Heart left ventricle (tissue), 16 donors: ENCODE results near the gene CD80. TPM values are rescaled to one million over a fixed set of nuclear protein-coding genes. Genes with fewer than 3 reads are reported as not detected.
"Not testable (repeated sequence)": the region's sequence is repeated elsewhere in the genome, so short reads cannot be mapped to it uniquely, and the experiment has no call there.

Experiments used
- ATAC-seq, 4 donors: fragments of 200-7000 bp; cut with Tn5 transposase; one replicate each; pipeline ENCODE4 v1.9.1; 2020 to 2022; ENCODE audit warnings: moderate library complexity in 4 of 4, mild to moderate bottlenecking in 3 of 4, moderate number of reproducible peaks in 1 of 4
- DNase-seq, 5 donors: peaks; one replicate each; pipeline ENCODE4 v3.0.0-alpha.2; 2020
- H3K27ac ChIP-seq, 12 donors: fragments of 200-600 bp; sonication (generic) in 4 of 12; one replicate each; pipeline versions ENCODE4 v1.5.0 to v1.8.0; 2016 to 2022; ENCODE audit warnings: mild to moderate bottlenecking in 2 of 12
- H3K27me3 ChIP-seq, 9 donors: fragments of 200-600 bp; sonication (generic) in 2 of 9; one replicate each; pipeline versions ENCODE4 v1.5.1 to v1.8.0; 2016 to 2022; ENCODE audit warnings: mild to moderate bottlenecking in 3 of 9
- H3K36me3 ChIP-seq, 9 donors: fragments of 200-600 bp; sonication (generic) in 2 of 9; one replicate each; pipeline versions ENCODE4 v1.5.0 to v1.8.0; 2018 to 2022; ENCODE audit warnings: mild to moderate bottlenecking in 2 of 9
- H3K4me1 ChIP-seq, 12 donors: fragments of 200-600 bp; sonication (generic) in 4 of 12; one replicate each; pipeline versions ENCODE4 v1.5.0 to v1.8.0; 2016 to 2022; ENCODE audit warnings: mild to moderate bottlenecking in 3 of 12
- H3K4me3 ChIP-seq, 12 donors: fragments of 200-600 bp; sonication (generic) in 4 of 12; one replicate each; pipeline versions ENCODE4 v1.5.0 to v1.8.0; 2017 to 2022; ENCODE audit warnings: mild to moderate bottlenecking in 9 of 12, moderate library complexity in 4 of 12
- H3K9me3 ChIP-seq, 12 donors: fragments of 200-600 bp; sonication (generic) in 4 of 12; one replicate each; pipeline versions ENCODE4 v1.5.0 to v1.8.0; 2016 to 2022; ENCODE audit warnings: mild to moderate bottlenecking in 1 of 12
- CTCF ChIP-seq, 12 donors: fragments of 200-600 bp; sonication (generic) in 4 of 12; IDR thresholded peaks; one replicate each; pipeline versions ENCODE4 v1.5.0 to v1.8.0; 2018 to 2022; ENCODE audit warnings: antibody characterized with exemption in 12 of 12, mild to moderate bottlenecking in 5 of 12
- POLR2A ChIP-seq, 2 donors: fragments of 450-650 bp; IDR thresholded peaks; one replicate each; pipeline ENCODE4 v1.6.1; 2017; ENCODE audit warnings: antibody characterized with exemption in 2 of 2, mild to moderate bottlenecking in 2 of 2, moderate library complexity in 2 of 2
- WGBS, 4 donors: extraction: QIAGEN DNeasy Blood & Tissue Kit in 2 of 4; methylation state at CpG; one replicate each; pipeline versions ENCODE4 v1.1.5 to v1.1.7; 2013 to 2018; 5-methylcytosine and 5-hydroxymethylcytosine counted together
- intact Hi-C, 10 donors: fragments of 100-400 bp; cut with DNase I; formaldehyde crosslinking; loops; one replicate each; pipeline versions ENCODE4 v1.11.1 to v1.14.2; 2022
- polyA plus RNA-seq, 2 donors: library from polyadenylated mRNA; stranded (reverse); fragments of 200-250 nt; gene quantifications; one replicate each; pipeline ENCODE4 v1.2.3, GENCODE V29; 2013
- total RNA-seq, 9 donors: library from RNA; depleted of rRNA in 2 of 9; stranded (reverse); fragments of >200 nt in 2 of 9; fragmentation: NEBNext Ultra II Directional in 3 of 9; extraction: Animal tissue kit (Norgen Biotek cat#: 25700) in 3 of 9; gene quantifications; one replicate each; pipeline versions ENCODE4 v1.1.0 to v1.2.4, GENCODE V29; 2016 to 2023
- donor health status: ischemic (EF 13 %, LVEDD 7.1; RV severe dilation, severe dysfunction).
- donor health status: healthy with polysubstance abuse.
- donor health status: DM: no; HTN: yes; CAD: no.
- donor health status: DM: no; HTN: no; CAD: no.
- donor health status: ischemic (EF 25% LVEDD 6.9; RV normal size, moderate dysfunction).
- donor health status: ischemic (EF 25% LVEDD 5.7; RV mildly dilated, moderate dysfunction).
- donor health status: healthy.
- donor health status: DM: yes; HTN: yes; CAD: no.
- donor health status: ischemic (EF 35%, LVEDD 5.7; RV mildly dilated, moderate dysfunction).
- donor health status: nonischemic (EF 11% LVEDD 7.7; RV severe dilation, severe dysfunction).
- donor health status: DM: yes; HTN: yes; CAD: no.
- donor health status: PGD.
- donor health status: ischemic (EF 29% LVEDD 5.4; RV normal size, mild dysfunction).
- donor health status: nonischemic (EF 23%, LVEDD 6.1; RV moderate dilation, normal function).

Gene CD80
- total and polyA plus RNA-seq, 11 donors, result 0.12 to 4.4 (median 0.37) TPM; not detected in 3

DNA sequence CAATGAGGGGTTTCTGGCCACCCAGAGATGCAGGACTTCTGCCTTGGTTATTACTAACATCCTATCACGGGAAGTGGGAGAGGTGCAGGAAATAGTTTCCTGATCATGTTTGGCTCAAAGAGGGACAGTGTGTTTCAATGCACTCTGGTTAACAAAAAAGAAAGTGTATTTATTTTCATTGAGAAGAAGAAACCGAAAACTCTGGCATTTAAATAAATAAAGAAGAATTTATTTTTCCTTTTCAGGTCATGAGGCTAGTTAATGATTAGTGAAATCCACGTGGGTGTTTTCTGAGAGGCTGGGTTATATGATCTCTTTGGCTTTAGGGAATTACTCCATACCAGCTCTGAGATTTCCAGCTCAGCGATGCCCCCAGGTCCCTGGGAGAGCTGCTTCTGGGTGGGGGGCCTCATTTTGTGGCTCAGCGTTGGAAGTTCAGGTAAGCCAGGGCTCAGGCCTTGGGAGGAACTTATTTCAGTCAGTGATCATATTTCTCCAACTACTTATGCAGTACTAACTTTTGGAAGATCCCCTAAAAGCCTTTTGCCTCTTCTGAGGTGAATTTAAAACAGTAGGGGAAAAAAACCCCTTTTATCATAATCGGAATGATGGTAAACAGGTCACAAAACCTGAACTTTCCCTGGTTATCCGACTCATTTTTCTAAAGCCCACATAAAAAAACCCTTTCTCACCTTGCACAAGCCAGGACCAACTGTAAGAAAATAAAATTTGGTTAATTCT is 38.3 kb upstream of the CD80 start, which contains the start of gene PLA1A:
PLA1A (plus strand) TSS at position 338 of the 741 bp plus-strand sequence; CDS start at position 367, 29 bp downstream.
- intact Hi-C loops, result loop anchor here in 2 of 10 donors (5.0 kb wide), 2 partner anchors 40 to 80 kb away; partner anchors contain the start of gene COX17 (in 2 of the 2)
- ATAC-seq (peak in 3 of 4 donors; percentile 11 to 75 (median 15)), DNase-seq (no peak)
- H3K4me1 ChIP-seq, result peaks cover 3 to 71% (median 54%) of the 10 kb centered on the region in 12 donors
- no peaks in the 10 kb centered on the region for H3K9me3 ChIP-seq
- peak within 1 kb of the TSS in 1 of 12 donors; percentile 18 for H3K4me3 ChIP-seq
- no peaks in the 10 kb centered on the region for H3K27me3 ChIP-seq
- peak within 1 kb of the TSS; percentile 59 to 85 (median 82) for H3K27ac ChIP-seq
- H3K36me3 ChIP-seq, result no peaks in the 10 kb centered on the region
- WGBS, 4 donors, result 63 to 68% (median 64%) methylated on average over 7 of the region's 7 CpGs
- TF ChIP-seq CTCF (IDR thresholded peaks at IDR 0.05) (no peak), POLR2A (IDR thresholded peaks at IDR 0.05) (peak in 1 of 2 donors; percentile 29)

DNA sequence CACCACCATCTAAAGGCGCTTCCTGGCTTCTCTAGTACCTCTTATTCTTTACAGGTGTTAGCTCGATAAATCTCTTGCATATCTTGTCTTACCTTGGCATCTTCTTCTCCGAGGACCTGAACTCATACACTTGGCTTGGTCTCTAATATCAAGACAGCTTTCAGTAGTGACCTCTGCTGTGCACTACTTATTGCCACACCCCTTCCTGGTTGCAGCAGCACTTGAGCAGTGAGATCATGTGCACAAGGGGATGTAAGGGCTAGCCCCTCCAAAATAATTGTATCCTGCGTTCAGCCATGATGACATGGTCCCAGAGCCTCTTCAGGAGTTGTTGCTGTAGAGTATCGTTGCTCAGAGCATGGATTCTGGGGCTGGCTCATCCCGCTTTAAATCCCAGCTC is 37.0 kb upstream of the CD80 start:
- no peaks in the 10 kb centered on the region for H3K36me3 ChIP-seq
- peak overlapping the region in 1 of 12 donors; percentile 43 for H3K4me3 ChIP-seq
- WGBS, 4 donors, result 78 to 87% (median 82%) methylated on average over 6 of the region's 6 CpGs
- no peak for DNase-seq
- TF ChIP-seq CTCF (IDR thresholded peaks at IDR 0.05) (no peak), POLR2A (IDR thresholded peaks at IDR 0.05) (no peak)
- peak overlapping the region; percentile 3 to 85 (median 80) for H3K27ac ChIP-seq
- ATAC-seq, result peak in 2 of 4 donors; percentile 8 to 20
- H3K9me3 ChIP-seq, result no peaks in the 10 kb centered on the region
- no peaks in the 10 kb centered on the region for H3K27me3 ChIP-seq
- peaks cover 3 to 60% (median 49%) of the 10 kb centered on the region in 12 donors for H3K4me1 ChIP-seq
- intact Hi-C loops, result loop anchor here in 2 of 10 donors (5.0 kb wide), 2 partner anchors 41 to 81 kb away; partner anchors contain the start of gene COX17 (in 2 of the 2)

- H3K4me3 ChIP-seq, result peak overlapping the region in 10 of 12 donors; percentile 0 to 46 (median 36)
- H3K4me1 ChIP-seq, result peaks cover 3 to 54% (median 47%) of the 10 kb centered on the region in 12 donors
- TF ChIP-seq POLR2A (IDR thresholded peaks at IDR 0.05), result no peak
- TF ChIP-seq CTCF (IDR thresholded peaks at IDR 0.05), result no peak
- DNase-seq, result peak in 1 of 5 donors; percentile 36
- no peaks in the 10 kb centered on the region for H3K27me3 ChIP-seq
- peak overlapping the region in 11 of 12 donors; percentile 3 to 85 (median 81) for H3K27ac ChIP-seq
- ATAC-seq, result peak; percentile 39 to 55 (median 46)
- H3K9me3 ChIP-seq, result no peaks in the 10 kb centered on the region
- 49 to 52% (median 50%) methylated on average over 7 of the region's 7 CpGs for WGBS, 4 donors
- intact Hi-C loops, result loop anchor here in 4 of 10 donors (2.0 to 5.0 kb wide), 3 partner anchors 15 to 82 kb away; partner anchors contain the start of gene COX17 (in 2 of the 4)
- no peaks in the 10 kb centered on the region for H3K36me3 ChIP-seq
These were observed 36.4 kb upstream of the CD80 start for GRCh38 chr3:119595639-119596334.

DNA sequence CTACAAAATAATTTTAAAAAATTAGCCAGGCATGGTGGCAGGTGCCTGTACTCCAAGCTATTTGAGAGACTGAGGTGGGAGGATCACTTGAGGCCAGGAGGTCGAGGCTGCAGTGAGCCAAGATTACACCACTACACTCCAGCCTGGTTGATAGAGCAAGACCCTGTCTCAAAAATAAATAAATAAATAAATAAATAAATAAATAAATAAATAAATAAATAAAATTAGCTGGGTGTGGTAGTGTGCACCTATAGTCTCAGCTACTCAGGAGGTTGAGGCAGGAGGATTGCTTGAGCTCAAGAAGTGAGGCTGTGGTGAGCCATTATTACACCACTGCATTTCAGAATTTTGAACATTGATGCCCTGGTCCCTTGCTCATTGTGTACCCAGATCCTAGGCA is 35.5 kb upstream of the CD80 start:
- DNase-seq, H3K27ac ChIP-seq, H3K36me3 ChIP-seq, H3K9me3 ChIP-seq, H3K27me3 ChIP-seq, H3K4me3 ChIP-seq, ATAC-seq: not testable (repeated sequence)
- peaks cover 3 to 45% (median 41%) of the 10 kb centered on the region in 12 donors for H3K4me1 ChIP-seq
- WGBS, 4 donors, result 95 to 100% (median 98%) methylated on average over 1 of the region's 1 CpG
- intact Hi-C loops, result loop anchor here in 4 of 10 donors (2.0 to 5.0 kb wide), 3 partner anchors 14 to 82 kb away; partner anchors contain the start of gene COX17 (in 2 of the 4)
